MM.1S (cell line): ENCODE results near the gene IRF6.
A peak's percentile ranks its signal among the peaks of the same experiment; 100 is the strongest.

Experiments used
- DNase-seq: peaks from one replicate; pipeline ENCODE4 v3.0.0-alpha.2; 2015
- H2AFZ ChIP-seq: fragments of 300-600 bp; sonication (generic); 2 replicates; pipeline ENCODE4 v1.6.0; 2016; ENCODE audit warnings: antibody characterized with exemption, low read length
- H3F3A ChIP-seq: fragments of 300-600 bp; sonication (generic); 2 replicates; pipeline ENCODE4 v1.6.1; 2016; ENCODE audit warnings: mild to moderate bottlenecking, antibody characterized with exemption, low read length, moderate library complexity, mixed read lengths; ENCODE audit not compliant: insufficient read depth
- H3K27ac ChIP-seq: fragments of 300-600 bp; sonication (generic); 2 replicates; pipeline ENCODE4 v1.5.1; 2016; ENCODE audit warnings: mild to moderate bottlenecking, low read length
- H3K27me3 ChIP-seq: fragments of 300-600 bp; sonication (generic); replicated peaks from 2 replicates; pipeline ENCODE4 v1.6.0; 2016; ENCODE audit warnings: low read length; ENCODE audit not compliant: insufficient read depth
- H3K36me3 ChIP-seq: fragments of 300-600 bp; sonication (generic); replicated peaks from 2 replicates; pipeline ENCODE4 v1.6.1; 2016; ENCODE audit warnings: mild to moderate bottlenecking, low read length, mixed read lengths; ENCODE audit not compliant: insufficient read depth
- H3K4me1 ChIP-seq: fragments of 300-600 bp; sonication (generic); 2 replicates; pipeline ENCODE4 v1.6.1; 2016; ENCODE audit warnings: low read length, mixed read lengths
- H3K4me2 ChIP-seq: fragments of 300-600 bp; sonication (generic); 2 replicates; pipeline ENCODE4 v1.6.0; 2016; ENCODE audit warnings: low read depth, low read length
- H3K4me3 ChIP-seq: fragments of 300-600 bp; sonication (generic); 2 replicates; pipeline ENCODE4 v1.5.1; 2016; ENCODE audit warnings: low read length, mixed read lengths
- H3K79me2 ChIP-seq: fragments of 300-600 bp; sonication (generic); 2 replicates; pipeline ENCODE4 v1.6.1; 2016; ENCODE audit warnings: mixed run types, low read length, mixed read lengths
- H3K9ac ChIP-seq: fragments of 300-600 bp; sonication (generic); 2 replicates; pipeline ENCODE4 v1.6.1; 2016; ENCODE audit warnings: low read length, mixed read lengths
- H3K9me2 ChIP-seq: fragments of 300-600 bp; sonication (generic); replicated peaks from 2 replicates; pipeline ENCODE4 v1.6.1; 2016; ENCODE audit warnings: mild to moderate bottlenecking, low read length, mixed read lengths; ENCODE audit not compliant: insufficient read depth
- H3K9me3 ChIP-seq: fragments of 300-600 bp; sonication (generic); replicated peaks from 2 replicates; pipeline ENCODE4 v1.6.1; 2016; ENCODE audit warnings: mild to moderate bottlenecking, low read length, mixed read lengths; ENCODE audit not compliant: insufficient read depth
- H4K20me1 ChIP-seq: fragments of 300-600 bp; sonication (generic); 2 replicates; pipeline ENCODE4 v1.6.1; 2016; ENCODE audit warnings: mild to moderate bottlenecking, low read length, moderate library complexity, mixed read lengths; ENCODE audit not compliant: insufficient read depth
- EZH2 ChIP-seq: fragments of 300-600 bp; sonication (generic); optimal IDR thresholded peaks from 2 replicates; pipeline ENCODE3; 2017; ENCODE audit warnings: low read depth, mild to moderate bottlenecking, antibody characterized with exemption, low read length, mixed read lengths
- EZH2phosphoT487 ChIP-seq: fragments of 300-600 bp; sonication (generic); IDR thresholded peaks from 2 replicates; pipeline ENCODE4 v1.6.1; 2018; ENCODE audit warnings: antibody characterized with exemption, low read length
- TF ChIP-seq, protein P1 (sequence below): fragments of 300-600 bp; sonication (generic); IDR thresholded peaks from 2 replicates; pipeline ENCODE4 v1.5.1; 2016; ENCODE audit warnings: antibody characterized with exemption, low read length, mixed read lengths

The IRF6 gene

DNA sequence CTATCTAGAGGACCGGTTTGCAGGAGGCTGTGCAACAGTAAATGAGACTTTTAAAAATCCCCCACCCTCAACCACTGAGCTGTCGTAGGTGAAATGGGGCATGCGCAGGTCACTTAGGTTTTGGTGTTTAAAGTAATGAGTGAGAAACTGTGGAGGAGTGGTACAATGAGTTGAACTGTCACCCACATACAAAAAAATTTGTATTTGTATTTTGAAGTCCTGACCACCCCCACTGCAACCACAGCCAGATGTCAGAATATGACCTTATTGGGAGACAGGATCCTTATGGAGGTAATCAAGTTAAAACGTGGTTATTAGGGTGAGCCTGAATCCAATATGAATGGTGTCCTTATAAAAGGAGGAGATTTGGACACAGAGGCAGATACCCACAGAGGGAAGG lies 1.6 kb upstream of the IRF6 start:
- DNase-seq, result no peak
- Histone ChIP-seq H3K4me2 (no peak overlapping the region), H3K79me2 (no peaks in the 10 kb centered on the region), H3K27me3 (no peaks in the 10 kb centered on the region), H3K9ac (no peak overlapping the region), H4K20me1 (no peaks in the 10 kb centered on the region), H3F3A (no peaks in the 10 kb centered on the region), H3K4me3 (no peak overlapping the region), H2AFZ (no peak overlapping the region), H3K27ac (no peak overlapping the region), H3K4me1 (no peaks in the 10 kb centered on the region), H3K36me3 (no peaks in the 10 kb centered on the region), H3K9me3 (no peaks in the 10 kb centered on the region), H3K9me2 (no peaks in the 10 kb centered on the region)
- TF ChIP-seq EZH2phosphoT487 (no peak), EZH2 (no peak)
- TF ChIP-seq, protein P1, sequence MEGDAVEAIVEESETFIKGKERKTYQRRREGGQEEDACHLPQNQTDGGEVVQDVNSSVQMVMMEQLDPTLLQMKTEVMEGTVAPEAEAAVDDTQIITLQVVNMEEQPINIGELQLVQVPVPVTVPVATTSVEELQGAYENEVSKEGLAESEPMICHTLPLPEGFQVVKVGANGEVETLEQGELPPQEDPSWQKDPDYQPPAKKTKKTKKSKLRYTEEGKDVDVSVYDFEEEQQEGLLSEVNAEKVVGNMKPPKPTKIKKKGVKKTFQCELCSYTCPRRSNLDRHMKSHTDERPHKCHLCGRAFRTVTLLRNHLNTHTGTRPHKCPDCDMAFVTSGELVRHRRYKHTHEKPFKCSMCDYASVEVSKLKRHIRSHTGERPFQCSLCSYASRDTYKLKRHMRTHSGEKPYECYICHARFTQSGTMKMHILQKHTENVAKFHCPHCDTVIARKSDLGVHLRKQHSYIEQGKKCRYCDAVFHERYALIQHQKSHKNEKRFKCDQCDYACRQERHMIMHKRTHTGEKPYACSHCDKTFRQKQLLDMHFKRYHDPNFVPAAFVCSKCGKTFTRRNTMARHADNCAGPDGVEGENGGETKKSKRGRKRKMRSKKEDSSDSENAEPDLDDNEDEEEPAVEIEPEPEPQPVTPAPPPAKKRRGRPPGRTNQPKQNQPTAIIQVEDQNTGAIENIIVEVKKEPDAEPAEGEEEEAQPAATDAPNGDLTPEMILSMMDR, result no peak

DNA sequence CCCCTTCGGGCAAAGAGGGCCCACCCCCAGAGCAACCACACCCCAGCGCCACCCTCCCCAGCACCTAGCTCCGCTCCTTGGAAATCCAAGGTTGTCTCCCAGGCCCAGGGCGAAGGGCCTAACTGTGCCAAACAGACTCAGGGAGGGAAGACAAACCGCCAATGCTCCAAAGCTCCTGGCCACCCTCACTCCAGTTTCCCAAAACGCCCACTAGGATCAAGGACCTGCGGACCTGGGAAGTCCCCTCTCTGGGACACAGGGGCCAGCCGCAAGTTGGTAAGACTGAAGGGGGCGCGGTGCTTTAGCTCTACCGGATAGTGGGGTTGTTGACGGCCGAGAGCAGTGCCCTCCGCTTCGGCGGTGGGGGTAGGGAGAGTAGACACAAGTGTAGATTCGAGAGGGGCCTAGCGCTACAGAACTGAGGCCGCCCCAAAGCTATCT lies 581 bp downstream of the IRF6 start:
- Histone ChIP-seq H4K20me1 (no peaks in the 10 kb centered on the region), H3K4me2 (peak overlapping the region; percentile 90; the same call in 1 of the 2 replicates), H3K36me3 (no peaks in the 10 kb centered on the region), H3K27me3 (no peaks in the 10 kb centered on the region), H3K4me1 (no peaks in the 10 kb centered on the region), H3F3A (no peaks in the 10 kb centered on the region), H3K4me3 (no peak overlapping the region), H3K9ac (no peak overlapping the region), H3K79me2 (no peaks in the 10 kb centered on the region), H3K27ac (no peak overlapping the region), H3K9me2 (no peaks in the 10 kb centered on the region), H3K9me3 (no peaks in the 10 kb centered on the region), H2AFZ (peak overlapping the region; percentile 96)
- DNase-seq, result no peak
- TF ChIP-seq EZH2phosphoT487 (no peak), EZH2 (no peak)
- TF ChIP-seq, protein P1, result no peak

DNA sequence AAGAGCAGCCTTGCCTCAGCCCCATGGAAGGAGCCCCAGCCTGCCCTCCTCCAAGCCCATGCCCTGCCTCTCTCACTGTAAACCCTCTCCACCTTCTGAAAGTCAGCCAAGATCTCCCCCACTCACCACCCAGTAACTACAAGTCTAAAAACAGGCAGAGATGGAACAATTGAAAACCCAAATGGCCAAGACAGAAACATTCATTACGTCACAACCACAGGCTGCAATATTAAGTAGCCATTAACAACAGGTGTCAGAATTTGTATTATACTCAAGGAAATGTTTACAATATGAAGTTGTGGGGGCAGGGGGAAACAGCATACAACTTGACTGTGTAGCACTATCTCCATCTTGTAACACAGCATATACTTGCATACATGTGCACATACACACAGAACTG lies 2.4 kb downstream of the IRF6 start:
- no peaks in the 10 kb centered on the region for H3K9me3 ChIP-seq
- no peak overlapping the region for H3K4me2 ChIP-seq
- H3F3A ChIP-seq, result no peaks in the 10 kb centered on the region
- no peaks in the 10 kb centered on the region for H3K79me2 ChIP-seq
- no peak overlapping the region for H3K4me3 ChIP-seq
- H3K4me1 ChIP-seq, result no peaks in the 10 kb centered on the region
- no peaks in the 10 kb centered on the region for H3K9me2 ChIP-seq
- no peak for DNase-seq
- no peak overlapping the region for H3K27ac ChIP-seq
- H2AFZ ChIP-seq, result no peak overlapping the region
- H3K27me3 ChIP-seq, result no peaks in the 10 kb centered on the region
- TF ChIP-seq EZH2 (no peak), EZH2phosphoT487 (no peak)
- TF ChIP-seq, protein P1, result no peak
- no peaks in the 10 kb centered on the region for H4K20me1 ChIP-seq
- H3K36me3 ChIP-seq, result no peaks in the 10 kb centered on the region
- no peak overlapping the region for H3K9ac ChIP-seq
